ENCODE measurements around the gene FSIP1. TPM values are rescaled to one million over a fixed set of nuclear protein-coding genes. Genes with fewer than 3 reads are reported as not detected.

FSIP1 gene
- under 1 TPM in 1 of 4 donors, not detected in 3; 0.17 TPM for total RNA-seq

DNA sequence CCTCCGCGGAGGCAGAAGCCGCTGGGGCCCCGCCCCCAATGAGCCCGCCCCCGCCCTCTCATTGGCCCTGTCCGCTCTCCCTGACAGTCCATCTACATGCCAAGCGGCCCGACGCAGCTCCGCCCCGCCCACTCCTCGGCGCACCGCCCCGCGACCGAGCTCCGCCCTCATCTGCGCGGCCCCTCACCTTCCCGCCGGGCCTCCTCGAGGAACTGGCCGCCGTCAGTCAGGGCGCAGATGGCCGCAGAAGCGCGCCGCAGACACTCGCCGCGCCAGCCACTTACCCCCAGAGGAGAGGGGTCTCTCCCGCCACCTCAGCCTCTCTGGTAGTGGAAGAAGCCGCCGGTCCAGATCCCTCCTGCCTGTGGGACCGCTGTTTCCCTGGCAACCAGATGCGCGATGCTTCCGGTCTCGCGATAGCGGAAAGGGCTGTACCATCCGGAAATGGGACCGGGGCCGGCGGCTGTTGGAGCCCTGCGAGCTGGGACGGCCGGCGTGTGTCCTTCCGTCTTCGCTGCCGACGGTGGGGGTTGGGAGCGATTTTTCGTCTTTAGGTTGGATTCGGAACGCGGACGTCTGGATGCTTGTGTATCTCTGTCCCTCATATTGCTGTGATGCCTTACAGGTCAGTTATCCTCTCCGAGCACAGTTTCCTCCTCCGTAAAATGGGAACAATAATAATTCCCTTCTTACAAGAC lies at the start of gene FSIP1:
Gene FSIP1, minus strand, starts transcription at position 401 of the 698 bp plus-strand sequence. CDS start 6,317 bp downstream, outside the sequence.
- intact Hi-C loops (cut with DNase I; ENCODE audit: low total_unique reads): no loop called here
- TF ChIP-seq, protein P1, sequence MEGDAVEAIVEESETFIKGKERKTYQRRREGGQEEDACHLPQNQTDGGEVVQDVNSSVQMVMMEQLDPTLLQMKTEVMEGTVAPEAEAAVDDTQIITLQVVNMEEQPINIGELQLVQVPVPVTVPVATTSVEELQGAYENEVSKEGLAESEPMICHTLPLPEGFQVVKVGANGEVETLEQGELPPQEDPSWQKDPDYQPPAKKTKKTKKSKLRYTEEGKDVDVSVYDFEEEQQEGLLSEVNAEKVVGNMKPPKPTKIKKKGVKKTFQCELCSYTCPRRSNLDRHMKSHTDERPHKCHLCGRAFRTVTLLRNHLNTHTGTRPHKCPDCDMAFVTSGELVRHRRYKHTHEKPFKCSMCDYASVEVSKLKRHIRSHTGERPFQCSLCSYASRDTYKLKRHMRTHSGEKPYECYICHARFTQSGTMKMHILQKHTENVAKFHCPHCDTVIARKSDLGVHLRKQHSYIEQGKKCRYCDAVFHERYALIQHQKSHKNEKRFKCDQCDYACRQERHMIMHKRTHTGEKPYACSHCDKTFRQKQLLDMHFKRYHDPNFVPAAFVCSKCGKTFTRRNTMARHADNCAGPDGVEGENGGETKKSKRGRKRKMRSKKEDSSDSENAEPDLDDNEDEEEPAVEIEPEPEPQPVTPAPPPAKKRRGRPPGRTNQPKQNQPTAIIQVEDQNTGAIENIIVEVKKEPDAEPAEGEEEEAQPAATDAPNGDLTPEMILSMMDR (IDR thresholded peaks at IDR 0.05): no peak
- TF ChIP-seq POLR2A (IDR thresholded peaks at IDR 0.05): no peak
- WGBS, 2 donors: 0 to 1% methylated on average over 36 to 42 of the region's 64 CpGs
- peak within 1 kb of the TSS; percentile 52 for H3K4me3 ChIP-seq (ENCODE audit: low read depth, poor library complexity, severe bottlenecking)
- peak; percentile 95 to 99 for DNase-seq (ENCODE audit: low spot score in 2 of 2)

DNA sequence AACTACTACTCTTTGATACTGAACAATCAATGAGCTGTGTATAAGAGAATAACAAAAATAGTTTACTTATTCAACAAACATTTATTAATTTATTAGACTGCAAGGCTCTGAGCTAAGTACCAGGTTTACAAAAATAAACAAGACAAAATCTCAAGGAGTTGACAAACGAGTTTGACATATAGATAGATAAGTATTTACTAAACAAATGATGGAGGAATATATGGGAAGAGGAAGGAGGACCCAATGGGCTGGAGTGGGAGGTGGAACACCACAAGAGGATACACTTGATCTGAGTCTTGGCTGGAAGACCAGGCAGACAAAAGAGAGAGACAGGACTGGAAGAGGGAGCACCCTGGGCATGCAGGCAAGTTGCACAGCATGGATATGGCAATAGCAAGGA lies 47.5 kb upstream of the FSIP1 start:
- TF ChIP-seq, protein P1 (IDR thresholded peaks at IDR 0.05): no peak
- no peak for TF ChIP-seq POLR2A (IDR thresholded peaks at IDR 0.05)
- DNase-seq (ENCODE audit: low spot score in 2 of 2): no peak
- no peak overlapping the region for H3K4me3 ChIP-seq (ENCODE audit: low read depth, poor library complexity, severe bottlenecking)
- WGBS, 2 donors: 41 to 42% methylated on average over 1 of the region's 1 CpG
- intact Hi-C loops (cut with DNase I; ENCODE audit: low total_unique reads): no loop called here

DNA sequence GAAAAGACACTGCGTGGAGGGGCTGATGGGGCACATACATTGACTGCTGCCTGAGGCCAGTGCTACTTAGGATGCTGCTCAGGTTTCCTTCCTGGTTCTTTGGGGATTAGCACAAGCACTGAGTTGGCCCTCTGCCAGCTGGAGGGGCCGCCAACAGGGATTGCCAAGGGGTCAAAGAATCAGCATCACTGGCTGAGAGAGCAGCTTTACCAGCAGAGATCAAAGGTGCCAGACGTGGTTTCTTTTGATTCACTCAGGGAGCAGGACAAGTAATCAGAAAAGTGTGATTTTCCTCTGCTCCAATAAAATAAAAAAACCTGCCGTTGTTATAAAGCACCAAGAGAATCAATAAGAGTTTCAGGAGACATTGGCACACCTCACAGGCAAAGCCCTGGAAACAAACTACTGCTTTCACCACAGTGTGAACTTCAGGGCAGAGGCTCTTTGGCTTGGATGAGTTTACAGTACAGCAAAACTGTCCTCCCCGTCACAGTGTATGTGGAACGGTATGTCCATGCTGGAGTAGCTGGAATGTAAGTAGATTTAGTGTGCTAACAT lies 45.8 kb upstream of the FSIP1 start:
- 58 to 66% methylated on average over 6 of the region's 6 CpGs for WGBS, 2 donors
- intact Hi-C loops (cut with DNase I; ENCODE audit: low total_unique reads): no loop called here
- DNase-seq (ENCODE audit: low spot score in 2 of 2): no peak
- no peak for TF ChIP-seq POLR2A (IDR thresholded peaks at IDR 0.05)
- TF ChIP-seq, protein P1 (IDR thresholded peaks at IDR 0.05): no peak
- no peak overlapping the region for H3K4me3 ChIP-seq (ENCODE audit: low read depth, poor library complexity, severe bottlenecking)

- TF ChIP-seq POLR2A (IDR thresholded peaks at IDR 0.05): no peak
- TF ChIP-seq, protein P1 (IDR thresholded peaks at IDR 0.05): no peak
- 94 to 95% methylated on average over 2 of the region's 2 CpGs for WGBS, 2 donors
- DNase-seq (ENCODE audit: low spot score in 2 of 2): no peak
- no peak overlapping the region for H3K4me3 ChIP-seq (ENCODE audit: low read depth, poor library complexity, severe bottlenecking)
- intact Hi-C loops (cut with DNase I; ENCODE audit: low total_unique reads): no loop called here
Observed at GRCh38 chr15:39826975-39827374, 44.3 kb upstream of the FSIP1 start.

- intact Hi-C loops (cut with DNase I; ENCODE audit: low total_unique reads): no loop called here
Observed at GRCh38 chr15:39823634-39824033, 41.0 kb upstream of the FSIP1 start.

More at GRCh38 chr15:39823634-39824033, 41.0 kb upstream of the FSIP1 start:
- no peak overlapping the region for H3K4me3 ChIP-seq (ENCODE audit: low read depth, poor library complexity, severe bottlenecking)
- DNase-seq (ENCODE audit: low spot score in 2 of 2): no peak
- TF ChIP-seq, protein P1 (IDR thresholded peaks at IDR 0.05): no peak
- no peak for TF ChIP-seq POLR2A (IDR thresholded peaks at IDR 0.05)
- 90 to 94% methylated on average over 2 of the region's 2 CpGs for WGBS, 2 donors

Data from lower leg skin (tissue), 4 donors.